Caco-2 (cell line): ENCODE results near the gene TLE5. TPM values are rescaled to one million over a fixed set of nuclear protein-coding genes. Genes with fewer than 3 reads are reported as not detected.
"Not testable (repeated sequence)": the region's sequence is repeated elsewhere in the genome, so short reads cannot be mapped to it uniquely, and the experiment has no call there.

Experiments used
- BruUV-seq: library from RNA; stranded (reverse); fragments of 400-500 nt; replicated peaks from 2 replicates; lab custom pipeline; 2021; lab: Mats Ljungman, UMichigan
- CTCF ChIA-PET: fragments of 300-600 bp; sonication (Branson Sonifier 250); formaldehyde crosslinking; loops from one replicate; lab custom pipeline; 2022; ENCODE audit warnings: antibody characterized with exemption; lab: Charles Lee
- POLR2A ChIA-PET: fragments of 300-600 bp; sonication (Branson Sonifier 250); formaldehyde crosslinking; loops from one replicate; lab custom pipeline; 2022; ENCODE audit warnings: antibody characterized with exemption; lab: Charles Lee
- DNase-seq, 2 experiments: peaks; one replicate each; pipeline versions ENCODE4 v3.0.0 to v3.0.0-alpha.2; 2020 to 2022
- H3K27me3 ChIP-seq: replicated peaks from 2 replicates; pipeline ENCODE4 v1.6.0; 2011; ENCODE audit warnings: low read length; ENCODE audit not compliant: control insufficient read depth, insufficient read depth
- H3K36me3 ChIP-seq: 2 replicates; pipeline ENCODE4 v1.5.1; 2011; ENCODE audit warnings: low read length; ENCODE audit not compliant: control insufficient read depth, insufficient read depth
- H3K4me1 ChIP-seq: fragments of 250-450 bp; sonication (Bioruptor Pico); 2 replicates; pipeline ENCODE4 v1.5.1; 2020; ENCODE audit warnings: mild to moderate bottlenecking
- H3K4me3 ChIP-seq: 2 replicates; pipeline ENCODE4 v1.5.1; 2011; ENCODE audit warnings: low read depth, mild to moderate bottlenecking, control low read depth, low read length
- H3K9me3 ChIP-seq: fragments of 250-450 bp; sonication (Bioruptor Pico); 2 replicates; pipeline ENCODE4 v1.5.1; 2020; ENCODE audit warnings: mild to moderate bottlenecking, moderate library complexity
- H3K27ac Mint-ChIP-seq: one replicate; pipeline ENCODE4 v1.8.0; 2022; ENCODE audit warnings: mixed read lengths; ENCODE audit not compliant: unreplicated experiment
- H3K27me3 Mint-ChIP-seq: one replicate; pipeline ENCODE4 v1.8.0; 2022; ENCODE audit warnings: mixed read lengths; ENCODE audit not compliant: insufficient read depth, unreplicated experiment
- H3K36me3 Mint-ChIP-seq: one replicate; pipeline ENCODE4 v1.8.0; 2022; ENCODE audit warnings: mild to moderate bottlenecking, mixed read lengths; ENCODE audit not compliant: insufficient read depth, unreplicated experiment
- H3K4me1 Mint-ChIP-seq: one replicate; pipeline ENCODE4 v1.8.0; 2022; ENCODE audit warnings: low read depth, mixed read lengths; ENCODE audit not compliant: unreplicated experiment
- H3K4me3 Mint-ChIP-seq: one replicate; pipeline ENCODE4 v1.8.0; 2022; ENCODE audit warnings: mild to moderate bottlenecking, moderate library complexity, mixed read lengths; ENCODE audit not compliant: unreplicated experiment
- H3K9me3 Mint-ChIP-seq: one replicate; pipeline ENCODE4 v1.8.0; 2022; ENCODE audit warnings: mixed read lengths; ENCODE audit not compliant: unreplicated experiment
- intact Hi-C: fragments of 100-400 bp; cut with micrococcal nuclease; formaldehyde crosslinking; loops from one replicate; pipeline ENCODE4 v1.10.0; 2022; ENCODE audit not compliant: unreplicated experiment
- total RNA-seq: library from RNA; stranded (reverse); gene quantifications from 2 replicates; pipeline ENCODE4 v1.2.3, GENCODE V29; 2022
- TF ChIP-seq, protein P1 (sequence below), 2 experiments: fragments of 200-600 bp in 1 of 2; IDR thresholded peaks; 1 replicate in 1 of 2; 2 replicates in 1 of 2; pipeline versions ENCODE4 v1.5.1 to v1.8.0; 2011 to 2022; ENCODE audit warnings: antibody characterized with exemption in 1 of 2, control low read depth in 1 of 2, inconsistent platforms in 1 of 2, low read depth in 1 of 2, low read length in 1 of 2, mild to moderate bottlenecking in 1 of 2, moderate library complexity in 1 of 2; ENCODE audit not compliant: insufficient read depth in 1 of 2, severe bottlenecking in 1 of 2, unreplicated experiment in 1 of 2

The TLE5 gene
- total RNA-seq, 1 experiment from 2014 or later = 132 TPM

DNA sequence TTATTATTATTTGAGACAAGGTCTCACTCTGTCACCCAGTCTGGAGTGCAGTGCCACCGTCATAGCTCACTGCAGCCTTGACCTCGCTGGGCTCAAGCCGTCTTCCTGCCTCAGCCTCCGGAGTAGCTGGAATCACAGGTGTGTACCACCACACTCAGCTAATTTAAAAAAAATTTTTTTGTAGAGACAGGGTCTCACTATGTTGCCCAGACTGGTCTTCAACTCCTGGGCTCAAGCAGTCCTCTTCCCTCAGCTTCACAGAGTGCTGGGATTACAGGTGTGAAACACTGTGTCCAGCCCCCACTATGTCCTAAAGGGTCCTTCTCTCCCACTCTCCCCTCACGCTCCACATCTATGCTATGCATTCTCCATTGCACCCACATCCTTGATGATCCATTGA lies 24.1 kb downstream of the TLE5 start:
- no peaks in the 10 kb centered on the region for H3K27me3 Mint-ChIP-seq
- peaks cover 16% of the 10 kb centered on the region for H3K4me1 Mint-ChIP-seq
- BruUV-seq = no TSS peak
- H3K9me3 Mint-ChIP-seq = no peaks in the 10 kb centered on the region
- no peak for DNase-seq
- H3K36me3 Mint-ChIP-seq = peaks cover 26% of the 10 kb centered on the region
- ChIA-PET POLR2A (interaction anchor here (0.6 kb wide), 1 partner anchor 1427 kb away, joined by 5 read pairs; no protein-coding TSS in a partner anchor), CTCF (interaction anchor here (1.0 kb wide), 1 partner anchor 88 kb away, joined by 3 read pairs; no protein-coding TSS in a partner anchor)
- H3K27me3 ChIP-seq = no peaks in the 10 kb centered on the region
- TF ChIP-seq, protein P1, sequence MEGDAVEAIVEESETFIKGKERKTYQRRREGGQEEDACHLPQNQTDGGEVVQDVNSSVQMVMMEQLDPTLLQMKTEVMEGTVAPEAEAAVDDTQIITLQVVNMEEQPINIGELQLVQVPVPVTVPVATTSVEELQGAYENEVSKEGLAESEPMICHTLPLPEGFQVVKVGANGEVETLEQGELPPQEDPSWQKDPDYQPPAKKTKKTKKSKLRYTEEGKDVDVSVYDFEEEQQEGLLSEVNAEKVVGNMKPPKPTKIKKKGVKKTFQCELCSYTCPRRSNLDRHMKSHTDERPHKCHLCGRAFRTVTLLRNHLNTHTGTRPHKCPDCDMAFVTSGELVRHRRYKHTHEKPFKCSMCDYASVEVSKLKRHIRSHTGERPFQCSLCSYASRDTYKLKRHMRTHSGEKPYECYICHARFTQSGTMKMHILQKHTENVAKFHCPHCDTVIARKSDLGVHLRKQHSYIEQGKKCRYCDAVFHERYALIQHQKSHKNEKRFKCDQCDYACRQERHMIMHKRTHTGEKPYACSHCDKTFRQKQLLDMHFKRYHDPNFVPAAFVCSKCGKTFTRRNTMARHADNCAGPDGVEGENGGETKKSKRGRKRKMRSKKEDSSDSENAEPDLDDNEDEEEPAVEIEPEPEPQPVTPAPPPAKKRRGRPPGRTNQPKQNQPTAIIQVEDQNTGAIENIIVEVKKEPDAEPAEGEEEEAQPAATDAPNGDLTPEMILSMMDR (IDR thresholded peaks at IDR 0.05; ENCODE audit: insufficient read depth in 1 of 2, low read depth in 1 of 2, low read length in 1 of 2, severe bottlenecking in 1 of 2, unreplicated experiment in 1 of 2) = no peak
- no peak overlapping the region for H3K4me3 Mint-ChIP-seq
- no peaks in the 10 kb centered on the region for H3K36me3 ChIP-seq
- H3K4me3 ChIP-seq = no peak overlapping the region
- peaks cover 18% of the 10 kb centered on the region for H3K4me1 ChIP-seq
- H3K27ac Mint-ChIP-seq = no peak overlapping the region
- intact Hi-C loops = loop anchor here (5.0 kb wide), 1 partner anchor 86 kb away; no protein-coding TSS in a partner anchor
- H3K9me3 ChIP-seq = no peaks in the 10 kb centered on the region

DNA sequence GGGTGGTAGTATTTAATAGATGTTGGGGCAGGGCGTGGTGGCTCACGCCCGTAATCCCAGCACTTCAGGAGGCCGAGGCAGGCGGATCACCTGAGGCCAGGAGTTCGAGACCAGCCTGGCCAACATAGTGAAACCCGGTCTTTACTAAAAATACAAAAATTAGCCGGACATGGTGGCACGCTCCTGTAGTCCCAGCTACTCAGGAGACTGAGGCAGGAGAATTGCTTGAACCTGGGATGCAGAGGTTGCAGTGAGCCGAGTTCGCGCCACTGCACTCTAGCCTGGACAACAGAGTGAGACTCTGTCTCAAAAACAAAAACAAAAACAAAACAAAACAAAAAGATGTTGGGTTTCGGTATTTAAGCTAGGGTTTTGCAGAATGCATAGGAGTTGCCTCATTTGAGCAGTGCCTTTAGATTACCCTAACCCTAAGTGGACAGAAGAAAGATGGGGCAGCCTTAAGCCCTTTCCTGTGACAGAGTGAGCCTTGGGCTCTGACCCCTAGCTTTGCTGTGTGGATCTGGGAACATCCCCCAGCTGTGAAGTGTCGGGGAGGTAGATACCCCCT lies 25.2 kb downstream of the TLE5 start:
- not testable (repeated sequence) for DNase-seq, H3K27me3 ChIP-seq, H3K4me3 ChIP-seq, BruUV-seq, H3K36me3 ChIP-seq, H3K9me3 ChIP-seq, H3K27me3 Mint-ChIP-seq, H3K9me3 Mint-ChIP-seq
- ChIA-PET CTCF (interaction anchor here (1.0 to 2.2 kb wide), 2 partner anchors 17 to 86 kb away, joined by 7 to 16 read pairs; no protein-coding TSS in a partner anchor), POLR2A (interaction anchor here (3.0 kb wide), 1 partner anchor 87 kb away, joined by 24 read pairs; no protein-coding TSS in a partner anchor)
- peaks cover 16% of the 10 kb centered on the region for H3K4me1 Mint-ChIP-seq
- H3K27ac Mint-ChIP-seq = peak overlapping the region; percentile 94
- peaks cover 18% of the 10 kb centered on the region for H3K4me1 ChIP-seq
- peaks cover 26% of the 10 kb centered on the region for H3K36me3 Mint-ChIP-seq
- intact Hi-C loops = loop anchor here (5.0 kb wide), 1 partner anchor 85 kb away; no protein-coding TSS in a partner anchor
- H3K4me3 Mint-ChIP-seq = peak overlapping the region; percentile 90

DNA sequence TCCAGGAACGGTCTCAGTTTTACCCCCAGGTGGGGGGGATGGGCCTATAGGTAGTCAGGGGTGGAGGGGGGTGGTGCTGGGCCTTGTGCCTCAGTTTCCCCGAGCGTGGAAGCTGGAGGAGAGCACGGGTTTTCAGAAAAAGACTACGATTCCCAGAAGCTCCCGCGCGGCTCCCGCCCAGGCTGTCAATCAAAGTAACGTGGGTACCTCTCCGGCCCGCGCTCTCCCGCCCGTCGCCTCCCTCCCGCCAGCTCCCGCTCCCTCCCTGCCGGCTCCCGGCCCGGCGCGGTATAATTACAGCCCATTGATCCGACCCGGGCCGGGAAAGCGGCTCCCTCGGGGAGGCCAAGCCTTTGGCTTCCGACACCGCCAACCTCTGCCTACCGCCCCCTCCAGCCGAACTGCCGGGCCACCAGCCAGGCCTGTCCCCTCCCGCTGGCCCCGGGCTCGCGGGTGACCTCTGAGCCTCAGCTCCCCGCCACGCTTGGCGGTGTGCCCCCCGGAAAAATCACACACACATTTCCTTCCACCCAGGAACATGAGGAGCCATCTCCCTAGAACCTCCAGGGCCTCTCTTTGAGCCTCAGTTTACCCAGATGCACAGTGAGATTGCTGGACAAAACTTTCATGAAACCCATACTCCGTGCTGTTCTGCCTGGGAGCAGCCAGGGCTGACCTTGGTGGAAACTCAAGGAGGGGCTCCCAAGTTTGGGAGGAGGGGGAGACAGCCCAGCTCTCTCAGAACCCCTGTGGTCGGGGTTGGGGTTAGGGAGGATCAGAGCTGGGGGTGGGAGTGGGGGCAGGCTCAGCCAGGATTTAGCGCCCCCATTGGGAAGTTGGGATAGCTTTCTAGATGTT lies 25.9 kb downstream of the TLE5 start:
- peaks cover 16% of the 10 kb centered on the region for H3K4me1 Mint-ChIP-seq
- intact Hi-C loops = loop anchor here (5.0 kb wide), 1 partner anchor 84 kb away; no protein-coding TSS in a partner anchor
- H3K9me3 Mint-ChIP-seq = no peaks in the 10 kb centered on the region
- no peaks in the 10 kb centered on the region for H3K27me3 Mint-ChIP-seq
- peak overlapping the region; percentile 94 for H3K27ac Mint-ChIP-seq
- H3K27me3 ChIP-seq = no peaks in the 10 kb centered on the region
- H3K4me1 ChIP-seq = peaks cover 18% of the 10 kb centered on the region
- peak overlapping the region; percentile 44 for H3K4me3 ChIP-seq
- TSS peak; percentile 54 for BruUV-seq
- peak overlapping the region; percentile 90 for H3K4me3 Mint-ChIP-seq
- peak; percentile 94 to 95 for DNase-seq
- H3K36me3 ChIP-seq = no peaks in the 10 kb centered on the region
- TF ChIP-seq, protein P1 (IDR thresholded peaks at IDR 0.05; ENCODE audit: insufficient read depth in 1 of 2, low read depth in 1 of 2, low read length in 1 of 2, severe bottlenecking in 1 of 2, unreplicated experiment in 1 of 2) = peak in 1 of 2 experiments; percentile 16
- H3K9me3 ChIP-seq = no peaks in the 10 kb centered on the region
- ChIA-PET POLR2A (interaction anchor here (0.5 to 3.0 kb wide), 9 partner anchors 14 to 951 kb away, joined by 3 to 24 read pairs (median 5); partner anchors contain the start of genes THOP1 and TLE6), CTCF (interaction anchor here (0.8 to 2.2 kb wide), 8 partner anchors 18 to 388 kb away, joined by 3 to 16 read pairs (median 4); partner anchors contain the start of gene TLE6)
- H3K36me3 Mint-ChIP-seq = peaks cover 26% of the 10 kb centered on the region
